HFF-Myc (cell line): ENCODE results near the gene PHF19.

Source experiments
- DNase-seq: peaks from one replicate; pipeline ENCODE4 v3.0.0-alpha.2; 2011; ENCODE audit warnings: low read depth; ENCODE audit errors: extremely low read depth
- H3K4me3 ChIP-seq: replicated peaks from 2 replicates; pipeline ENCODE4 v1.5.1; 2011; ENCODE audit warnings: low read depth, mild to moderate bottlenecking, control low read depth, low read length
- CTCF ChIP-seq: IDR thresholded peaks from 2 replicates; pipeline ENCODE4 v1.5.1; 2012; ENCODE audit warnings: mild to moderate bottlenecking, low read depth, low read length, control low read depth; ENCODE audit errors: missing control alignments

Gene PHF19

GRCh38 chr9:120853198-120853597, 23.8 kb downstream of the PHF19 start:
- no peak for TF ChIP-seq CTCF
- no peak overlapping the region for H3K4me3 ChIP-seq
- no peak for DNase-seq

DNA sequence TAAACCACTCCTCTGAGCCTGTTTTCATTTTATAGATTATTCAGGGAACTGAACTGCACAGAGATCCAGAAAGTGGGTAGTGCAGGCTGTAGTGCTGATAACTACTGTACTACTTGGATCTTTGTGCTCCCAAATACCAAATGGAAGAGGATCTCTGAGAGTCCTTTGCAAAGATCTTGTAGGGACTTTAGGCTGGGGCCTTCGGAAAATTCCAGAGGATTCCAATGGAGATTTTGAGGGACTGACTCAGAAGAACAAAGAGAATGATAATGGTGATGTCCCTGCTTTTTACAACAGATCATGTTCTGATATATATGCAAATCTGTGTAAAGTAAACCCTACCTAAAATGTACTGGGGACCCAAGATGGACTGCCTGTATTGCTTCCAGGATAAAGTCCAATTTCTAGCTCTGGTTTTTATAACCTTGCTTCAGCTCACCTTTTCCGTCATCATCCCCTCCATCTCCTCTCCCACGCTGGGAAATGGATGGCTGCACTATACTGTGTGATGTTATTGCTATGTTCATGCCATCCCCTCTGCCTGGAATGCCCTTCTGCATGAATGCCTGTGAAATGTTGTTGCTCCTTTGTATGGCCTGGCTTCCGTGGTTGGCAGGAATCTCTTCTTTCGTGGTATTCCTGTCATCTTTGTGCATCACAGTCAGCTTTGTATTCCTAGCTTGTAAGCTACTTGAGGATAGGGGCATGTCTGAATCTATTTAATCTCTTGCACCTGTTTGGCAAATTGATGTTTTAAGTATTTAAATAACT, 24.6 kb downstream of the PHF19 start:
- DNase-seq: no peak

GRCh38 chr9:120851449-120851848, 25.5 kb downstream of the PHF19 start:
- TF ChIP-seq CTCF: no peak
- DNase-seq: no peak
- no peak overlapping the region for H3K4me3 ChIP-seq

More for the DNA sequence above, 24.6 kb downstream of the PHF19 start:
- no peak overlapping the region for H3K4me3 ChIP-seq
- TF ChIP-seq CTCF: no peak

- DNase-seq: no peak
- TF ChIP-seq CTCF: no peak
- no peak overlapping the region for H3K4me3 ChIP-seq
Observed at GRCh38 chr9:120850315-120850714, 26.7 kb downstream of the PHF19 start.

- H3K4me3 ChIP-seq: no peak overlapping the region
- DNase-seq: no peak
- TF ChIP-seq CTCF: no peak
Observed at GRCh38 chr9:120846906-120847305, 30.1 kb downstream of the PHF19 start.

GRCh38 chr9:120846251-120846889, 30.6 kb downstream of the PHF19 start:
- TF ChIP-seq CTCF: no peak

More at GRCh38 chr9:120846251-120846889, 30.6 kb downstream of the PHF19 start:
- no peak overlapping the region for H3K4me3 ChIP-seq
- no peak for DNase-seq
